GM20431 (cell line): ENCODE results near the gene GTF2IRD1.
"Not testable (repeated sequence)": the region's sequence is repeated elsewhere in the genome, so short reads cannot be mapped to it uniquely, and the experiment has no call there.

ENCODE experiments used
- in situ Hi-C: fragments of 300-500 bp; cut with MseI, MboI; formaldehyde crosslinking; loops from one replicate; pipeline ENCODE4 v1.15.0; 2020; ENCODE audit warnings: low sequenced_read_pairs; ENCODE audit not compliant: unreplicated experiment

GTF2IRD1 gene

DNA sequence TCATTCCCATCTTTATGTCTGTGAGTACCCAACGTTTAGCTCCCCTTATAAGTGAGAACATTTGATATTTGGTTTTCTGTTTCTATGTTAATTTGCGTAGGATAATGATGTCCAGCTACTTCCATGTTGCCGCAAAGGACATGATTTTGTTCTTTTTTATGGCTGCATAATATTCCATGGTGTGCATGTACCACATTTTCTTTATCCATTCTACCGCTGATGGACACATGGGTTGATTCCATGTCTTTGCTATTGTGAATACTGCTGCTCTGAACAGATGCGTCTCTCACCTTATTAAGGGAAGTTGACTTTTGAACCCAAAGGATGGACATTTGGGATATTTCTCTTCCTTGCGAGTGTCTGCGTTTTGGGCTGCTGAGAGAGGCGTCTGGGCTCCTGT lies 50.2 kb downstream of the GTF2IRD1 start:
- in situ Hi-C loops: no loop called here

GRCh38 chr7:74505471-74506324 lies 52.0 kb downstream of the GTF2IRD1 start:
- in situ Hi-C loops: no loop called here

GRCh38 chr7:74506325-74506724 lies 52.6 kb downstream of the GTF2IRD1 start:
- in situ Hi-C loops: no loop called here

GRCh38 chr7:74507538-74508319 lies 54.0 kb downstream of the GTF2IRD1 start:
- in situ Hi-C loops: no loop called here

DNA sequence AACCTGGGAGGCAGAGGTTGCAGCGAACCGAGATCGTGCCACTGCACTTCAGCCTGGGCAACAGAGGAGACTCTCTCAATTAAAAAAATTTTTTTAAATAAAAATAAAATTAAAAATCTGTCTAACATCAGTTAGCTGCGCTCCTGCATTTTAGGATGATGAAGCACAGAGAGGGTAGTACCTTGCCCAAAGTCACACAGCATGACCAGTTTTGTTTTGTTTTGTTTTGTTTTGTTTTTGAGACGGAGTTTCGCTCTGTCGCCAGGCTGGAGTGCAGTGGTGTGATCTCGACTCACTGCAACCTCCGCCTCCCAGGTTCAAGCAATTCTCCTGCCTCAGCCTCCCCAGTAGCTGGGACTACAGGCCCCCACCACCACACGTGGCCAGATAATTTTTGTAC lies 55.7 kb downstream of the GTF2IRD1 start:
- in situ Hi-C loops: not testable (repeated sequence)

DNA sequence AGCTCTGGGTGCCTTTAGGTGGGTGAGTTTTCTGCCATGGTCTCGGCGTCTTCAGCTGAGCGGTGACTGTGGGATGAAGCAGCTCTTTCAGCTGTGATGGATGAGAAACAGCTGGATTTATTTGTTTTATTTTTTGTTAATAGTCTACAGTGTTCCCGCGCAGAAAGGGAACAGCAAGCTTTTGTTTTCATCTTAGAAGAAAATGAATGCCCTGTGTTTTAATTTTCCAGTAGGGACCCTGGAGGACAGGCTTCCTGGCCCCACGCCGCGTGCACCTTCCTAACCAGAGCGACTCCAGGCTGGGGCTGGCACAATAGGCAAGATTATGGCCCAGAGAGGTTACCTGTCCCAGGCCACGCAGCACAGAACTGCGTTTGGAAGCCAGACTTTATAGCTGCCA lies 57.6 kb downstream of the GTF2IRD1 start:
- in situ Hi-C loops: no loop called here

GRCh38 chr7:74512762-74513161 lies 59.1 kb downstream of the GTF2IRD1 start:
- in situ Hi-C loops: no loop called here

DNA sequence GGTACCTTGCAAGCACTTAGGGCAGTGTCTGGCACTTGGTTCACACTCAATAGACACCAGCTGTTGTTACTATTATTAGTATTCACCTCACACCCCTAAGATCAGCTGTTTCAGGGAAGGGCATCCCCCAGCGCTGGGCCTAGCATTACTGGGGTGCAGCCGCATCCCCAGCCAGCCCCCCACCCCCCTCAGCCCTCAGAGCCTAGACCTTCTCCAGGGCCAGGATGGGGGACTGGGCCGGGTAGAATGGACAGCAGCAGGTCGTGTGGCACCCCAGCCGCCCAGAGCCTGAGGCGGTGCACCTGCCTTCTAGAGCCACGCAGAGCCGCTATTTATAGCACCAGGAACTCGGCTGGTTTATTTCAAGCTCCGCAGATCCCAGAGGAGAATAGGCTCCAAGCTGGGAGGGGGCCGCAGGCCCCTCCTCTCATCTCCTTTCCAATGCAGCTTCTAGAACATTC lies 60.5 kb downstream of the GTF2IRD1 start:
- in situ Hi-C loops: no loop called here

DNA sequence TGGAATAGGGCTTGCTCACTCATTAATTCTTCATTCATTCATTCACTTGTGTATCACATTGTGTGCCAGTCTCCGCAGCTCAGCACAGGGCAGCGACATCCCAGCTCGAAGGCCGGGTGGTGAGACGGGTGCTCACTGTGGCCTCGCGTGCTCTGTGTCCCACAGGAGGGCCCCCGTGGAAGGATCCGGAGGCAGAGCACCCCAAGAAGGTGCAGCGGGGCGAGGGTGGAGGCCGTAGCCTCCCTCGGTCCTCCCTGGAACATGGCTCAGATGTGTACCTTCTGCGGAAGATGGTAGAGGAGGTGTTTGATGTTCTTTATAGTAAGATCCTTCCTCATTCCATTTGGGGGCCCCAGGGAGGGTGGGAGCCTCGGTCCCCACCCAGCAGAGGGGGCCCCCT lies 61.6 kb downstream of the GTF2IRD1 start:
- in situ Hi-C loops: no loop called here

GRCh38 chr7:74516214-74516613 lies 62.5 kb downstream of the GTF2IRD1 start:
- in situ Hi-C loops: no loop called here

GRCh38 chr7:74518041-74518440 lies 64.3 kb downstream of the GTF2IRD1 start:
- in situ Hi-C loops: no loop called here

DNA sequence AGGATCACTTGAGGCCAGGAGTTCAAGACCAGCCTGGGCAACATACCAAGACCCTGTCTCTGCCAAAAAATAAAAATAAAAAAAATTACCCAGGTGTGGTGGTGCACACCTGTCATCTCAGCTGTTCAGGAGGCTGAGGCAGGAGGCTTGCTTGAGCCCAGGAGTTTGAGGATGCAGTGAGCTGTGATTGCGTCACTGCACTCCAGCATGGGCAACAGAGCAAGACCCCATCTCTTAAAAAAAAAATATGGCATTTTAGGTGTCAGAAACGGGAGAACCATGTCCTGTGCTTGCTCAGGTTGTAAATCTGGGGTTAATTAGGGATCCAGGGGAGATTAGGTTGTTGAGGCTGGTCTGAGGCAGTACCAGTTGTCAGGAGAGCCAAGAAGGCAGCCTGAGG lies 64.9 kb downstream of the GTF2IRD1 start:
- in situ Hi-C loops: no loop called here

GRCh38 chr7:74519395-74519794 lies 65.7 kb downstream of the GTF2IRD1 start:
- in situ Hi-C loops: no loop called here

- in situ Hi-C loops: no loop called here
Observed at GRCh38 chr7:74521855-74522254, 68.1 kb downstream of the GTF2IRD1 start.

DNA sequence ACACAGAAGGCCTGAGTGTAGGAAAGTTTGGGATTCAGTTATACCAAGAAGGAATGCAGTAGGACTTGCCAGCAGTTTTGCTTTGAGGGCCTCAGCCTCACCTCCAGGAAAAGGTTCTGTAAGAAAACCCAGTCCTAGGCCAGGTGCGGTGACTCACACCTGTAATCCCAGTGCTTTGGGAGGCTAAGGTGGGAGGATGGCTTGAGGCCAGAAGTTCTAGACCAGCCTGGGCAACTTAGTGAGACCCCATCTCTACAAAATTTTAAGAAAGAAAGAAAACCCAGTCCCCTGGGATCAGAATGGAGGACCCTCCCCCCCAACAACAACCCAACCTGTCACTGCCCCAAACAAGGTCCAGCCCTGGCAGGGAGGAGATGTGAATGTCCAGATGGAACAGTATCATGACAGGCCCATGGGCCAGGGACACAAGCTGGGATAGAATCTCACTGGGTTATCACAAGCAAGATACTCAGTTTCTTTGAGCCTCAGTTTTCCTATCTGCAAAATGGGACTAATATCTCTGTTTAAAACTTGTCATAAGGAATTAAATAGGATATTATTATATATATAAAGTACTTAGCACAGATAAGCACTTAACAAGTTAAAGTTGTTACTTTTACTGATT lies 68.7 kb downstream of the GTF2IRD1 start:
- in situ Hi-C loops: no loop called here

- in situ Hi-C loops: no loop called here
Observed at GRCh38 chr7:74523015-74523414, 69.3 kb downstream of the GTF2IRD1 start.

GRCh38 chr7:74525140-74525539 lies 71.4 kb downstream of the GTF2IRD1 start:
- in situ Hi-C loops: no loop called here

DNA sequence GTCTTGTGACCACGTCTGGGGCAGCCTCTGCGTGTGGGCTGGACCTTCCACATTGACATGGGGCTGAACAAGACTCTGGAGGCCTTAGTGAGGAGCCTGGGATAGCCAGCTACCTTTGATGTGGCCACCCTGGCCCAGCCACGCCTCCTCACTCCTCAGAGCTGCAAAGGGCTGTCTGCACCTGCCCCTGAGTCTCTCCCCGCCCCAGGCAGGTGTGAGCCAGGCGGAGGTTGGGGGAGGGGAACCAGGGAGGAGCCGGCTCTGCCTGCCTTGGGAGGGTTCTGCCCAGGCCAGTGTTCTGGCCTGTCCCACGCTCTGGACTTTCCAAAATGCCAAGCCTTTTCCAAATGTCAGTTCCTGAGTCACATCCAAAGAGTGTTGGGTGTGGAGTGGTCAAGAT lies 72.2 kb downstream of the GTF2IRD1 start:
- in situ Hi-C loops: no loop called here

DNA sequence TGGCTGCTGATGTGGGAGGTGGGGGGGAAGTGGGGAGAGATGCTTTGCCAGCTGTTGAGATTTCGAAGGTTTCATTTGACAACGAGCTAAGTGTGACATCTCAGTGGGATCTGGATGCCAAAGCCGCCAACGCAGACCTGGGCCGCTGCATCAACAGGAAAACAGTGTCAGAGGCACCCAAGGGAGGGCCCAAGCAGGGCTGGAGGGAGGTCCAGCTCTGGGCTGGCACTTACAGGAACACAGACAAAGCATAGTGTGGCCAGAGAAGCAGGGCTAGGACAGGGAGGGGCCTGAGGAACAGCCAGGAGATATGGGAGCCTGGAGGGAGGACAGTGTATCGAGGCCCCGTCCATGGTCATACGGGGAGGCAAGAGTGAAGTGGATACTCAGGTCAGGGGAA lies 73.1 kb downstream of the GTF2IRD1 start:
- in situ Hi-C loops: no loop called here

- in situ Hi-C loops: no loop called here
Observed at GRCh38 chr7:74527842-74528241, 74.1 kb downstream of the GTF2IRD1 start.

DNA sequence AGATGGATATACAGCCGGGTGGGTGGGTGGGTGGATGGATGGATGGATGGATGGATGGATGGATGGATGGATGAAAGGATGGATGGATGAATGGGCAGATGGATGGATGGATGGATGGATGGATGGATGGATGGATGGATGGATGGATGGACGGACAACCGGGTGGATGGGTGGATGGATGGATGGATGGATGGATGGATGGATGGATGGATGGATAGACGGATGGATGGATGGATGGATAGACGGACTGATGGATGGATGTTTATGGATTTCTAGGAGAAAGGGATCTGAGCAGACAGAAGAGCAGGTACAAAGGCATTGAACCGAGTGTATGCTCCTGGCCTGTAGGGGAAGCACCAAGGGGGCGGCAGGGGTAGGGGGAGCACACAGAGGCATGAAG lies 75.1 kb downstream of the GTF2IRD1 start:
- in situ Hi-C loops: not testable (repeated sequence)
